GM11168 (cell line): ENCODE measurements around the gene HMGCL.
"Not testable (repeated sequence)": the region's sequence is repeated elsewhere in the genome, so short reads cannot be mapped to it uniquely, and the experiment has no call there.

Experiments
- in situ Hi-C: fragments of 300-500 bp; cut with MboI; formaldehyde crosslinking; loops from one replicate; pipeline ENCODE4 v1.12.0; 2022; ENCODE audit warnings: low sequenced_read_pairs; ENCODE audit not compliant: unreplicated experiment

Gene HMGCL

DNA sequence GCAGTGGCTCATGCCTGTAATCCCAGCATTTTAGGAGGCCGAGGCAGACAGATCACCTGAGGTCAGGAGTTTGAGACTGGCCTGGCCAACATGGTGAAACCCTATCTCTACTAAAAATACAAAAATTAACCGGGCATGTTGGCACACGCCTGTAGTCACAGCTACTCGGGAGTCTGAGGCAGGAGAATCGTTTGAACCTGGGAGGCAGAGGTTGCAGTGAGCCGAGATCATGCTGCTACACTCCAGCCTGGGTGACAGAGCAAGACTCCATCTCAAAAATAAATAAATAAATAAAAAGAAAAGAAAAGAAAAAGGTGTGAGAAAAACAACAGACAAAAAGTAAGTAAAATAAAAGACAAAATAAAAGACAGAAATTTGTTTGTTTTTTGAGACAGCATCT lies 8.9 kb upstream of the HMGCL start:
- in situ Hi-C loops = not testable (repeated sequence)

DNA sequence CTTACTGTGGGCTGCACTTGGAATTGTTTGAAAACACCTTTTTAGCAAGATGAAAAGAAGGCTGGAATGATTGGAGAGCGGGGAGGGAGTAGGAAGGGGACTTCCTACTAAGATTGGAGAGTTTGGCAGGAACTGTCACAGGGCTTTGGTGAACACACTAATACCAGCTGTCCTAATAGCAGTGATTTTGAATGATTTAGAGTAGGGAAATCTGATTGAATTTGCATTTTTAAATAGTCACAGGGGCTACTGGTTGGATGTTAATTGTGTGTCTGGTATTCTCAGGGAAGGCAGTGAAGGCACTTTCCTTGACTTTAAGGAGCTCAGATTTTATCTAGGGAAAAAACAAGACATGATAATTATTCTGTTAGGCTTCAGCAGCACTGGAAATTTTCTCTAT lies 2.5 kb upstream of the HMGCL start:
- in situ Hi-C loops = no loop called here

DNA sequence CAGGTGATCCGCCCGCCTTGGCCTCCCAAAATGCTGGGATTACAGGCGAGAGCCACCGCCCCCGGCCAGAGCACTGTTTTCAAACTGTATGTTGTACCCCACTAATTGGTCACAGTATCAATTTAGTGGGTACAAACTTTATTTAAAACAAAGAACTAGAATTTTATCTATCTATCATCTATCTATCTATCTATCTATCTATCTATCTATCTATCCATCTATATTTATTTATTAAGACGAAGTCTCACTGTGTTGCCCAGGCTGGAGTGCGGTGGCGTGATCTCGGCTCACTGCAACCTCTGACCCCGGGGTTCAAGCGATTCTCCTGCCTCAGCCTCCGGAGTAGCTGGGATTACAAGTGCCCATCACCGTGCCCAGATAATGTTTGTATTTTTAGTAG lies 1.4 kb upstream of the HMGCL start:
- in situ Hi-C loops = not testable (repeated sequence)

DNA sequence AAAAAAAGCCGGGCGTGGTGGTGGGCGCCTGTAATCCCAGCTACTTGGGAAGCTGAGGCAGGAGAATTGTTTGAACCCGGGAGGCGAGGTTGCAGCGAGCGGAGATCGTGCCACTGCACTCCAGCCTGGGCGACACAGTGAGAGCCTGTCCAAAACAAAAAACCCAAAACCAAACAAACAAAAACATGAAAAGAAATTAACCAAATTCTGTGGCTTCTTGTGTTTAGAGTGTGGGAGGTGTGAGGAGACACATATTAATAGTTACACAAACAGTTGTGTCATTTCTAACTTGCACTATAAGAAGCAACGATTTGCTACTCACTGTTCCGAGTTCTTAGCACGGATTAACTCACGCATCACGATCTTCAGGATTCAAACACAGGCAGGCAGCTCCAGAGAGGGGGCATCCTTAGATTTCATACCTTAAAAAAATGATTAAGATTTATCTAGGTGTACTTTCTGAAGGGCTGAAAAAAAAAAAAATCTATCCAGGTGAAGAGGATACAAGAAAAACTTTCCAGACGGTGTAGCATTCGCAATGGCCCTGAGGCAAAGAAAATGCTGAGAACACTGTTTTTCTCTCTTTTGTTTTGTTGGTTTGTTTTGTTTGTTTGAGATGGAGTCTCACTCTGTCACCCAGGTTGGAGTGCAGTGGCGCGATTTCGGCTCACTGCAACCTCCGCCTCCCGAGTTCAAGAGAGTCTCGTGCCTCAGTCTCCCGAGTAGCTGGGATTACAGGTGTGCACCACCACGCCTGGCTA lies 713 bp upstream of the HMGCL start:
- in situ Hi-C loops = no loop called here

DNA sequence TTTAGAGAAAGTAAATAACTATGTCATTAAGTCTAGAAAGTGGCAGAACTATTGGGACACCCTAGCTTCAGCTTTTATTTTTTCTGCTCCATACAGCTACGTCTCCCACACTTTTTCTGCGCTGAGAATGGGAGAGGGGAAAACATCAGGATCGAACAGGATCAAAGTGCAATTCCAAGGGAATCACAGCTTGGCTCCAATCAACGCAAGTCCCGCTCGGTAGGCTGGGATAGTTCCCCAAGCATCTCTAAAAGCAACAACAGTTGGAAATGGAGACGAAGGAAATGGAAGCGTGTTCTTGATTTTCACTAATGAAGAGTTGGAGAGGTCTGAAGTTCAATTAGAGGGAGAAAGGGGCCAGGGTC lies 536 bp downstream of the HMGCL start:
- in situ Hi-C loops = no loop called here

DNA sequence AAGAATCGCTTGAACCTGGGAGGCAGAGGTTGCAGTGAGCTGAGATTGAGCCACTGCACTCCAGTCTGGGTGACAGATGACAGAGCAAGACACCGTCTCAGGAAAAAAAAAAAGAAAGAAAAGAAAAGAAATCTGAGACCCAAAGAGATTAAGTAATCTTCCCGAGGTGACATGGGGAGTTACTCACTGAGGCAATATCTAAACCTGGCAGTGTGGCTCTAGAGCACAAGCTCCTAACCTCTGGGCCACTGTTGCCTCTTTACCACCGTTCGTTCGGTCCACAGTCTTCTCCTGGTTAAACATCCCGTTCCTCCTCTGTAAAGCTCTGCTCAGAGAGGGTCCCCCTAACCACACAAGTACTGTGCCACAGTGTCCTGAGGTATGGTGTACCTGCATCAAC lies 1.5 kb downstream of the HMGCL start:
- in situ Hi-C loops = no loop called here

DNA sequence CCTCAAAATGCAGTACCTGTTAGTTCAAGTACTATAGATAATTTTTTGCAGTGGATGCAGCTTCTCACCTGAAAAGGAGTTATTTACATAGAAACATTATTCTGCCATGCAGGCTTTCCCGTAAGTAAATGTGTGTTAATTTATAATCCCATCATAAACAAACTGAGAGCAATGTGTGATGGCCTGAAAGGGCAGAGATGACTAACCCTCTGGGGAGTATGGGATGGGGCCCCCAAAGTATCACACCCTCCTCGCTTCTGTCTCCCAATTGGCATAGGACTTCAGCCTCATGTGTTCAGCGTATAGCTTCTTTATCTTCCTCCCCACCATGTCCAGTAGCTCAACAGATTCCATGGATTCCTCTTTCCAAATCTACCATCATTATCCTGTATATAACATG lies 7.6 kb downstream of the HMGCL start:
- in situ Hi-C loops = no loop called here

DNA sequence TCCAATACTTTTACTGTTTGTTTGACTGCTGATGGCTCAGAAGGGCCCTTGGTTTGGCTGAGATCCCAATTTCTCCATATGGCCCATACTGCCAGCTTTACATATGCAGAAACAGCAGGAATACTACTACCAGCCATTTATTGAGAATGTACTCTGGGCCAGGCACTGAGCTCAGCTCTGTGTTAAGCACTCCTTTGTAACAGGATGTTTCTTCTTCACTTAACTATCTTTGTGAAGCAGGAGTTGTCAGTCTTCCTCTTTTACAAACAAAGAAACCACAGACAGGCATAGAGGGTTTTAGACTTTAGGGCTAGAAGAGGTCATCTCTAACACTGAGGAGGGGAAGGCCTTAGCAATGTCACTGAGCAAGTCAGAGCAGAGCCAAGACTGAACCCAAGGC lies 8.3 kb downstream of the HMGCL start:
- in situ Hi-C loops = no loop called here

DNA sequence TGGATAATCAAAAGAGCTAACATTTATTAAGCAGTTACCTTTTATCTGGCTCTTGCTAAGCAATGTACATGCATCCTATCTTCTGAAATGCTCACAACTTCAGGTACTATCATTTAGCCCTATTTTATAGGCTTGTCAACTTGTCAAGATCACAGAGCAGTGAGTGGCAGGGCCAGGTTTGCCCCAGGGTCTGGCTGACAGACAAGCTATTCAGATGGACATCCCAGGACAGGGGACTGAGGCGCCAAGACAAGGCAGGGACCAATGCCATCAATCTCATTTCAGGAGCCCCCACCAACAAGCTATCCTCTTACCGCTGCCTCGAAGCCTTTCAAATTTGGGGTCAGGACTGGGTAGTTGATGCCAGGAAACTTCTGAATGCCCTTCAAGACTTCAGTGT lies 8.9 kb downstream of the HMGCL start:
- in situ Hi-C loops = no loop called here

DNA sequence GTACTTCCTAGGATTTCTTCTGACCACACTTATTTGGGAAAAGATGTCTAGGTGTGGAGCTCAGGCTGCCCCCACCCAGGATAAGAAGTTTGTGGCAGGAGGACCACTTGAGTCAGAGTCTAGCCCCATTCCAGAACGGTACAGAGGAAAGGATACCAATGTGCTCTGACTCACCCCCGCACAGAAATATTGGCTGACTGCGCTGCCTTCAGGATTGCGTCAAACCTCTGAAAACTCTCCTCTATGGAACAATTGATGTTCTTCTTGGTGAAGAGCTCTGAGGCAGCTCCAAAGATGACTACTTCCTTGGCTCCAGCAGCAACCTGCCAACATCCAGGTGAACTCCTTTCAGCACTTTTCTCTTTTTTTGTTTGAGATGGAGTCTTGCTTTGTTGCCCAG lies 11.2 kb downstream of the HMGCL start:
- in situ Hi-C loops = no loop called here

DNA sequence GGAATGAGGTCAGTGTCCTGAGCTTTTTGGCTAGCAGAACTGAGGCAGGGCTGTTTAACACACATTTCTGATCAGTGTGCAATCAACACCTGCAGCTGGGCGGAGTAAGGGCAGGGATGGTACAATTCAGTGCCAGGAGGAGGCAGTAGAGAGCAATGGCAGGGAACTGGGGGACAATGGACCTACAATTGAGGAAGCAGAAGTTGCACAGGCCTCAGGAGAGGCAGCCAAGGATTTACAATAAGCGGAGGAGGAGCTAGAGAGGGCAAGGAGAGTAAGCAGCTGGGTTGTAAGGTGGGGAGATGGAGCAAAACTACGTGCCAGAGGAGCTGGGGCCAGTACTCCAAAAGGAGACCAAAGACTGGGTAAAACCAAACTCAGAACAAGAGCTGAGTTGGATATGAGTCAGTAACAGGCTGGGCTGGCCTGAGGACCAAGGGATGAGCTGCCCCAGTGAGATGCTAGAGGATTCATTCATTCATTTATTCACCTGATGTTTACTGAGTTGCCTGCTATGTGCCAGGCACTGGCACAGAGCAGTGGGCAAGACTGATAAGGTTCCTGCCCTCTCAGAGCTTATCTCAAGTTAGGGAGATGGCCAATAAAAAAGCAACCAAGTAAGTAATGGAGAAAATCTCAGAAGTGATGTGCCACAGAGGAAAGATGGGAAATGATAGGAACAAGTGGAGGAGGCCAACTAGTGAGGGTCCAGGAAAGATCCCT lies 14.2 kb downstream of the HMGCL start:
- in situ Hi-C loops = no loop called here

DNA sequence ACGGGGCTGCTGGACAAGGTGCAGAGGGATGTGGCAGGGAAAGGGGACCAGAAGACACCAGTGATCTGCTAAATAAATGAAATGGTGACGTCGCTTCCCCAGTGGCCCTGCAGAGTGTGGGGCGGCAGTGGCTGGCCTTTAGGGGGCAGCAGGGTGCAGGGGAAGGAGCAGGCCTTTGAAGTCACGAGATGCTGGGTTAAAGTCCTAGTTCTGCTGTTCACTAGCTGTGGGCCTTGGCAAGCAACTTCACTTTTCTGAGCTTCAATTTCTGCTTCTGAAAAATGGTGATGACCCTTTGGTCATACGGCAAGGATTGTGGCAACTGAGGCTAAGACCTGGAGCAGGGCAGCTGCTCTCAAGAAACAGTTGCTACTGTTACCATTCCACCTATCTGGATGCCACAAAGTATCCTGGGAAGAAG lies 15.5 kb downstream of the HMGCL start:
- in situ Hi-C loops = loop anchor here (5.0 kb wide), 2 partner anchors 48 to 108 kb away; no protein-coding TSS in a partner anchor

DNA sequence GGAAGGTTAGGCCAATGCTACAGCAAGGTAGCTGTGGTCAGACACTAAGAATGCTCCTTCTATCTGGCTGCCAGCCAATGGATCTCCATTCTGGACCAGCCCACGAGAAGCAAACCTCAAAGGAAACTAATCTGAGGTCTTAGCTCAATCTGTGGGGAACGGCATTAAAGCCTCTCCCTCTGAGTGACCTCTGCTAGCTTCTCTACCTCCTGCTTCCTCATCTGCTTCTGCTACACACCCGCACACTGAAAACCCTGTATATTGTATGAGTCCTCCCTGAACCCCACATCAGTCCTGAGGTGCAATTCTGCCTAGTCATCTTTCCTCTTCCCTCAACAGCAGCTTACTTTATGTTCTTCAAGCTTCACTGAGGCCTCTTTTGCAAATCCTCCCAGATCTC lies 17.8 kb downstream of the HMGCL start:
- in situ Hi-C loops = loop anchor here (5.0 kb wide), 2 partner anchors 50 to 110 kb away; no protein-coding TSS in a partner anchor

DNA sequence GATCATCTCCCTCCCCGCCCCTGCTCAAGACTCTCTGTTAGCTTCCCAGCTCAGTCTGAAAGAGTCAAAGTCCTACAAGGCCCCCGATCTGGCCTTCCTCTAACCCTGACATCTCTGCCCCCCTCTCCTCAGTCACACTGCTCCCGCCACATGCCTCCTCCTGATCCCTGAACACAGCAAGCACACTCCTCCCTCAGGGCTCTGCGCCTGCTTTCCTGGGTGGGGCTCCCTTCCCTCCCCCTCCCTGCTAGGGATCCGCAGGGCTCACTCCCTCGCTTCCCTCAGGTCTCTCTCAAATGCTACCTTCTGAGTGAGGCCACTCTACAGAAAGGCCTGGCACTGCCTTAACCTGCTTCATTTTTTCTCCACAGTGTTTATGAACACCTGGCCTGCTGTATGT lies 18.9 kb downstream of the HMGCL start:
- in situ Hi-C loops = loop anchor here (5.0 kb wide), 2 partner anchors 51 to 111 kb away; no protein-coding TSS in a partner anchor

DNA sequence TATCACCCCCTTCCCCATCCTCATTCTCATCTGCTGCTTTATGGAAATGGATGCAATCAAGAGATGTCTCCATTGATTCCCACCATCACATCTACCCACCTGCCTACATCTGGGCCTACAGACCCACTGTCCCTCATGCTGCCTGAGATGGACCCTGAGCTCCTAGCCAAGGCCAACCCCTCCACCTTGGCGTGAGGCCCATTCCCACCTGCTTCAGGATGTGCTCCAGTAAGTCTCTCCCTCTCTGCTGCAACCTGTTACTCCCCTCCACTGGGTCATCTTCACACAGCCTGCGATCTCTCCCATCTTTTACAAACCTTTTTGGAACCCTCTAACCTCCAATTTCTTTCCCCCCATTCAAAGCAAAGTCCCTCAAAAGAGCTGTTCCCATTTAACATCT lies 20.2 kb downstream of the HMGCL start:
- in situ Hi-C loops = loop anchor here (5.0 kb wide), 2 partner anchors 52 to 112 kb away; no protein-coding TSS in a partner anchor

DNA sequence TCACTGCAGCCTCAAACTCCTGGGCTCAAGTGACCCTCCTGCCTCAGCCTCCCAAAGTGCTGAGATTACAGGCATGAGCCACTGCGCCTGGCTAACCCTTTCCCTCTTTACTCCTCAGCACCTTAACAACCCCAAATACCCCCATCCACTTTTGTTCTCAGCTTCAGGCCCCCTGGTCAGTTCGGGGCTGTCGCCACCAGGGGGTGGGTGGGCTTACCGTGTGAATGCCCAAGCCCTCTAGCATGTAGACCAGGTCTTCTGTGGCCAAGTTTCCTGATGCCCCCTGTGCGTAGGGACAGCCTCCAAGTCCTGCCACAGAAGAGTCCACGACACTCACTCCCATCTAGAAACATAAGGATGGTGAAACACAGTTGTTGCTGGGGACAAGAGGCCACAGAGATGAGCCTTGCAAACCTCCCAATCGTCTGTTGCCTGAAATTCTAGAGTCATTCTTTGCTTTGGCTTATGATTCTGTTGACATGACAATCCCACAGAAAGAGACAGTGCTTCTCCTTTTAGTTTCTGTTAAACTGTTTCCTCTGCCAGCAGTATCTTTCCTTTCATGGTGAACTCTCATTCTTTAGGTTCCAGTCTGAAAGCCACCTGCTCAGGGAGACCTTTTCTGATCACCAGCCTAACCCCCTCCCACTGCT lies 20.9 kb downstream of the HMGCL start:
- in situ Hi-C loops = no loop called here

DNA sequence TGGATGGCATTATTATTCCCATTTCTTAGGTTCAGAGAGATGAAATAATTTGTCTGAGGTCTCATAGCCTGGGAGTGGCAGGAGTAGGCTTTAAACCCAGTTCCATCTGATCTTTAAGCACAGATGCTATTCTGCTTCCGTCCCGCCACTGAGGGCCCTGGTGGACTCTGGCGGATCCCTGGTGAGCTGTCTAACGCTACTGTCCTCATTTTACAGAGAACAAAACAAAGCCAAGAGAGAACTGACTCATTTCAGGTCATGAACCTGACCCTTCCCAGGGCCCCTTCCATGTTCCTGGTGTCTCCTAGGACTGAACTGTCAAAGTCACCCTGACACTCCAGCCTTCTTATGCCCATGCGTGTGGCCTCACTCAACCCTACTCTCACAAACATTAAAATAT lies 21.6 kb downstream of the HMGCL start:
- in situ Hi-C loops = no loop called here

DNA sequence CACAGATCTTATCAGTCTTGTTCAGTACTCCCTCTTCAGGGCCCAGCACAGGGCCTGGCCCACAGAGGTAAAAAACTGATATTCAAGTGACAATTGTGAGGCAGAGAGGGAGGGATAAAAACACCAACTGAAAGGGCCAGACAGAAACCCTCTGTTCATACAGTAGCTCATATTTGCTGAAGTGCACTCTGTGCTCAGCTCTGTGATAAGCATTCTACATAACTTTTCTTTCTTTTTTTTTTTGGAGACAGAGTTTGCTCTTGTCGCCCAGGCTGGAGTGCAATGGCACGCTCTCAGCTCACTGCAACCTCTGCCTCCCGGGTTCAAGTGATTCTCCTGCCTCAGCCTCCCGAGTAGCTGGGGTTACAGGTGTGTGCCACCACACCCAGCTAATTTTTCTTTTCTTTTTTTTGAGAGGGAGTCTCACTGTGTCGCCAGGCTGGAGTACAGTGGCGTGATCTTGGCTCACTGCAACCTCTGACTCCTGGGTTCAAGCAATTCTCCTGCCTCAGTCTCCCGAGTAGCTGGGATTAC lies 22.4 kb downstream of the HMGCL start:
- in situ Hi-C loops = not testable (repeated sequence)

DNA sequence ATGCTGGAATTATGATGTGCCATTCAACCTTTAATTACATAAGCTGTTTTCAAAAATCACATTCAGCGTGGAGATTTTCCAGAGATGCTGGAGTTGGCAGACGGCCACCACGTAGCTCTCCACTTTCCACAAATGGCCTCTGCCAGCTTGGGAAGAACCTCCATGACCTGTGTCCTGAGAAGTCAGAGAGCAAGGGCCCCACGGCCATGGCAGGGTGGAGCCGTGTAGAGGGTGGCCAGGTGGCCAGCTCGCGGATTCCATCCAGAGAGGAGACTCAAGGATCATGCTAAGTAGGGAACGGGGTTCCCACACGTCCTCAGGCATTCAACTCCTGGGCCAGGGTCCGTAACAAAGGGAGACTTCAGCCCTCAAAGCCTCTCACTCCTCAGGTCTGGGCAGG lies 23.4 kb downstream of the HMGCL start:
- in situ Hi-C loops = no loop called here

DNA sequence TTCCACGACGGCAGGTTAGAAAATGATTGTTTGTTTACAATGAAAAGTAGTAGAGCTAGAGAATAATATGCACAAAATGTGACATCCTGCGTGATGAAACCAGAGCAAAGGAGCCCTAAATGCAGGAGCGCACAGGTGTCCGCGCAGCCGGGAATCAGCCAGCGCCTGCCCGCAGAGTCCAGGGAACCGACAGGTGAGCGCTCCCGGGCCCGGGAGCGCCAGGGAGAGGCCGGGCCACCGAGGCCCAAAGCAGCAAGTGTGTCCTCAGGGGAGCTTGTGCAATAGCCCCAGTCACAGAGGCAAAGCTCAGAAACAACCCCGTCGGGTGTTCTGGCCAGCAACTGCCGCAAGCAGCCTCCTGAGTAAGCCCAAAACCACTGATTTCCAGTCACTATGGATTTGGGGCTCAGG lies 23.9 kb downstream of the HMGCL start:
- in situ Hi-C loops = no loop called here
